Epithelial cell of esophagus (primary cell): ENCODE results near the gene ZBTB20.

Source experiments
- DNase-seq: peaks from one replicate; pipeline ENCODE4 v3.0.0; 2010; ENCODE audit warnings: low read depth
- H3K4me3 ChIP-seq: 2 replicates; pipeline ENCODE4 v1.5.1; 2011; ENCODE audit warnings: mild to moderate bottlenecking, low read length, control low read depth
- CTCF ChIP-seq: IDR thresholded peaks from 2 replicates; pipeline ENCODE4 v1.5.1; 2011; ENCODE audit warnings: low read depth, mild to moderate bottlenecking, low read length, control low read depth, inconsistent platforms; ENCODE audit not compliant: insufficient read depth; ENCODE audit errors: missing control alignments

The ZBTB20 gene

GRCh38 chr3:114967168-114967567, 179.9 kb downstream of the ZBTB20 start:
- DNase-seq = no peak
- H3K4me3 ChIP-seq = no peak overlapping the region
- no peak for TF ChIP-seq CTCF

- TF ChIP-seq CTCF = no peak
- H3K4me3 ChIP-seq = no peak overlapping the region
- DNase-seq = no peak
Observed at GRCh38 chr3:114962189-114962588, 184.9 kb downstream of the ZBTB20 start.

GRCh38 chr3:114958930-114959329, 188.2 kb downstream of the ZBTB20 start:
- H3K4me3 ChIP-seq = no peak overlapping the region
- DNase-seq = no peak
- TF ChIP-seq CTCF = no peak

- H3K4me3 ChIP-seq = no peak overlapping the region
- DNase-seq = no peak
- no peak for TF ChIP-seq CTCF
Observed at GRCh38 chr3:114953800-114954199, 193.3 kb downstream of the ZBTB20 start.

- no peak overlapping the region for H3K4me3 ChIP-seq
- DNase-seq = no peak
- TF ChIP-seq CTCF = no peak
Observed at GRCh38 chr3:114953215-114953799, 193.8 kb downstream of the ZBTB20 start.

GRCh38 chr3:114942773-114943172, 204.3 kb downstream of the ZBTB20 start:
- no peak for TF ChIP-seq CTCF
- DNase-seq = no peak
- H3K4me3 ChIP-seq = no peak overlapping the region

GRCh38 chr3:114941626-114942309, 205.3 kb downstream of the ZBTB20 start:
- TF ChIP-seq CTCF = no peak
- no peak overlapping the region for H3K4me3 ChIP-seq
- no peak for DNase-seq
